K562 (cell line): Measurements from ENCODE around the gene CBX4. TPM values are rescaled to one million over a fixed set of nuclear protein-coding genes. Genes with fewer than 3 reads are reported as not detected.

Experiments used
- CHD2 ChIP-seq: IDR thresholded peaks from 2 replicates; pipeline ENCODE4 v1.6.1; 2011; ENCODE audit warnings: low read depth, low read length
- CREM ChIP-seq: IDR thresholded peaks from 2 replicates; pipeline ENCODE4 v1.6.1; 2014; ENCODE audit warnings: antibody characterized with exemption, low read depth
- ESRRB ChIP-seq: fragments of 250-450 bp; sonication (Bioruptor Pico); IDR thresholded peaks from 2 replicates; pipeline ENCODE4 v1.5.0; 2020; ENCODE audit warnings: mild to moderate bottlenecking, moderate library complexity, borderline replicate concordance
- FUS ChIP-seq: fragments of 200-400 bp; formaldehyde crosslinking; optimal IDR thresholded peaks from 2 replicates; pipeline ENCODE3; 2017; ENCODE audit warnings: low read depth, low read length
- HNRNPK ChIP-seq: fragments of 200-400 bp; formaldehyde crosslinking; IDR thresholded peaks from one replicate; pipeline ENCODE4 v1.6.1; 2018; ENCODE audit warnings: mild to moderate bottlenecking, low read depth, low read length; ENCODE audit not compliant: poor library complexity, severe bottlenecking
- KDM5B ChIP-seq: fragments of 200-600 bp; sonication (generic); IDR thresholded peaks from 2 replicates; pipeline ENCODE4 v1.6.1; 2012; ENCODE audit warnings: low read depth, mild to moderate bottlenecking, moderate library complexity, low read length, control low read depth, inconsistent platforms; ENCODE audit not compliant: insufficient replicate concordance
- RBFOX2 ChIP-seq: fragments of 200-400 bp; formaldehyde crosslinking; IDR thresholded peaks from 2 replicates; pipeline ENCODE4 v1.6.1; 2017; ENCODE audit warnings: low read depth, mild to moderate bottlenecking, low read length, moderate library complexity
- RUNX1 ChIP-seq: sonication (generic); IDR thresholded peaks from 2 replicates; pipeline ENCODE4 v1.6.1; 2016; ENCODE audit warnings: antibody characterized with exemption, low read depth
- SMARCA4 ChIP-seq: fragments of 450-650 bp; IDR thresholded peaks from 2 replicates; pipeline ENCODE4 v1.6.1; 2016
- ZNF184 ChIP-seq: sonication (generic); formaldehyde crosslinking; IDR thresholded peaks from 2 replicates; pipeline ENCODE4 v1.5.0; 2020; ENCODE audit warnings: missing genetic modification reagents
- ZNF589 ChIP-seq: fragments of 200-800 bp; sonication (Bioruptor generic); IDR thresholded peaks from 2 replicates; pipeline ENCODE4 v1.6.1; 2016; ENCODE audit warnings: low read depth, missing genetic modification characterization, missing compliant biosample characterization
- polyA plus RNA-seq, 8 experiments: library from polyadenylated mRNA; depleted of rRNA in 4 of 8; stranded (reverse) in 5 of 8; unstranded in 3 of 8; fragments of >200 nt; fragmentation: Nextera tagmentation in 2 of 8; fragmentation: Illumina TruSeq in 1 of 8; extraction: Ambion mirVana in 2 of 8; extraction: Trizol in 1 of 8; gene quantifications; 2 replicates each; pipeline versions ENCODE4 v1.2.1 to v1.2.3, GENCODE V29; 2011 to 2014; ENCODE audit warnings: inconsistent platforms in 1 of 8, missing spikeins in 1 of 8
- total RNA-seq, 7 experiments: library from RNA; depleted of rRNA in 6 of 7; stranded (reverse); fragments of >200 nt in 6 of 7; fragmentation: Illumina TruSeq in 2 of 7; extraction: Trizol in 2 of 7; gene quantifications; 2 replicates each; pipeline versions ENCODE4 v1.2.1 to v1.2.3, GENCODE V29; 2011 to 2021; ENCODE audit warnings: low replicate concordance in 1 of 7
- TF ChIP-seq, protein P1 (sequence below), 2 experiments: fragments of 450-650 bp; formaldehyde crosslinking in 1 of 2; IDR thresholded peaks; 2 replicates each; pipeline versions ENCODE4 v1.4.0 to v1.6.1; 2014 to 2020; ENCODE audit warnings: mild to moderate bottlenecking in 2 of 2, borderline replicate concordance in 1 of 2, low read depth in 1 of 2
- TF ChIP-seq, protein P2 (sequence below): fragments of 250-450 bp; sonication (Bioruptor Pico); IDR thresholded peaks from 2 replicates; pipeline ENCODE4 v1.5.0; 2021; ENCODE audit warnings: mild to moderate bottlenecking, moderate library complexity
- TF ChIP-seq, protein P3 (sequence below): fragments of 450-650 bp; formaldehyde crosslinking; conservative IDR thresholded peaks from 2 replicates; pipeline ENCODE4 v1.4.0; 2022; ENCODE audit warnings: mild to moderate bottlenecking, missing genetic modification characterization
- TF ChIP-seq, protein P4 (sequence below): sonication (generic); formaldehyde crosslinking; IDR thresholded peaks from 2 replicates; pipeline ENCODE4 v1.8.0; 2022; ENCODE audit warnings: mild to moderate bottlenecking, low read depth, missing genetic modification reagents

CBX4 gene
- total and polyA plus RNA-seq, 9 of the 15 experiments (the other 6 are each of a cell fraction or from before 2014, with no cell fraction given), result 0.98 to 50.5 (median 10.0) TPM

DNA sequence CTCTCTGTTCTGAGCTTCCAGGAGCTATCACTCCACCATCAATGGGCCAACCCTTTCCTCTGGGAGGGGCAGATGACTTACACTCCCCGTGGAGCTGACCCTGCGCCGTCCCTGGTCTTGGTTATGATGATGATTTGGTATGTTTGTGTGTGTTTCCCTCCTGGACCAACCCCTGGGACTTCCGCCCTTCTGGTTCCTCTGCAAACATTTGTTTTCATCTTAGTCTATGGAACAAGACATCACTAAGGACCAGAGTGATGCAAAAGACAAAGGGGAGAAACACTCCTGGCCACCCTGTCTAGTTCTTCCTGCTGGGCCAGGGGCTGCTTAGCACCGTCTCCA is 13.7 kb downstream of the CBX4 start (continued):
- TF ChIP-seq, protein P1, sequence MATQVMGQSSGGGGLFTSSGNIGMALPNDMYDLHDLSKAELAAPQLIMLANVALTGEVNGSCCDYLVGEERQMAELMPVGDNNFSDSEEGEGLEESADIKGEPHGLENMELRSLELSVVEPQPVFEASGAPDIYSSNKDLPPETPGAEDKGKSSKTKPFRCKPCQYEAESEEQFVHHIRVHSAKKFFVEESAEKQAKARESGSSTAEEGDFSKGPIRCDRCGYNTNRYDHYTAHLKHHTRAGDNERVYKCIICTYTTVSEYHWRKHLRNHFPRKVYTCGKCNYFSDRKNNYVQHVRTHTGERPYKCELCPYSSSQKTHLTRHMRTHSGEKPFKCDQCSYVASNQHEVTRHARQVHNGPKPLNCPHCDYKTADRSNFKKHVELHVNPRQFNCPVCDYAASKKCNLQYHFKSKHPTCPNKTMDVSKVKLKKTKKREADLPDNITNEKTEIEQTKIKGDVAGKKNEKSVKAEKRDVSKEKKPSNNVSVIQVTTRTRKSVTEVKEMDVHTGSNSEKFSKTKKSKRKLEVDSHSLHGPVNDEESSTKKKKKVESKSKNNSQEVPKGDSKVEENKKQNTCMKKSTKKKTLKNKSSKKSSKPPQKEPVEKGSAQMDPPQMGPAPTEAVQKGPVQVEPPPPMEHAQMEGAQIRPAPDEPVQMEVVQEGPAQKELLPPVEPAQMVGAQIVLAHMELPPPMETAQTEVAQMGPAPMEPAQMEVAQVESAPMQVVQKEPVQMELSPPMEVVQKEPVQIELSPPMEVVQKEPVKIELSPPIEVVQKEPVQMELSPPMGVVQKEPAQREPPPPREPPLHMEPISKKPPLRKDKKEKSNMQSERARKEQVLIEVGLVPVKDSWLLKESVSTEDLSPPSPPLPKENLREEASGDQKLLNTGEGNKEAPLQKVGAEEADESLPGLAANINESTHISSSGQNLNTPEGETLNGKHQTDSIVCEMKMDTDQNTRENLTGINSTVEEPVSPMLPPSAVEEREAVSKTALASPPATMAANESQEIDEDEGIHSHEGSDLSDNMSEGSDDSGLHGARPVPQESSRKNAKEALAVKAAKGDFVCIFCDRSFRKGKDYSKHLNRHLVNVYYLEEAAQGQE (IDR thresholded peaks at IDR 0.05; ENCODE audit: borderline replicate concordance), result no peak
- TF ChIP-seq, protein P1 (CRISPR knock-in tag; IDR thresholded peaks at IDR 0.05; ENCODE audit: low read depth), result no peak
- TF ChIP-seq FUS (no peak), RUNX1 (no peak), ZNF184 (CRISPR knock-in tag) (no peak), RBFOX2 (no peak), HNRNPK (no peak), ZNF589 (peak; percentile 56; the same call in 1 of the 2 replicates), ESRRB (CRISPR knock-in tag) (no peak), CREM (0 out of 2 replicates have a peak, but pooled peaks have one; percentile 1), SMARCA4 (no peak), CHD2 (no peak), KDM5B (no peak)
- TF ChIP-seq, protein P2, sequence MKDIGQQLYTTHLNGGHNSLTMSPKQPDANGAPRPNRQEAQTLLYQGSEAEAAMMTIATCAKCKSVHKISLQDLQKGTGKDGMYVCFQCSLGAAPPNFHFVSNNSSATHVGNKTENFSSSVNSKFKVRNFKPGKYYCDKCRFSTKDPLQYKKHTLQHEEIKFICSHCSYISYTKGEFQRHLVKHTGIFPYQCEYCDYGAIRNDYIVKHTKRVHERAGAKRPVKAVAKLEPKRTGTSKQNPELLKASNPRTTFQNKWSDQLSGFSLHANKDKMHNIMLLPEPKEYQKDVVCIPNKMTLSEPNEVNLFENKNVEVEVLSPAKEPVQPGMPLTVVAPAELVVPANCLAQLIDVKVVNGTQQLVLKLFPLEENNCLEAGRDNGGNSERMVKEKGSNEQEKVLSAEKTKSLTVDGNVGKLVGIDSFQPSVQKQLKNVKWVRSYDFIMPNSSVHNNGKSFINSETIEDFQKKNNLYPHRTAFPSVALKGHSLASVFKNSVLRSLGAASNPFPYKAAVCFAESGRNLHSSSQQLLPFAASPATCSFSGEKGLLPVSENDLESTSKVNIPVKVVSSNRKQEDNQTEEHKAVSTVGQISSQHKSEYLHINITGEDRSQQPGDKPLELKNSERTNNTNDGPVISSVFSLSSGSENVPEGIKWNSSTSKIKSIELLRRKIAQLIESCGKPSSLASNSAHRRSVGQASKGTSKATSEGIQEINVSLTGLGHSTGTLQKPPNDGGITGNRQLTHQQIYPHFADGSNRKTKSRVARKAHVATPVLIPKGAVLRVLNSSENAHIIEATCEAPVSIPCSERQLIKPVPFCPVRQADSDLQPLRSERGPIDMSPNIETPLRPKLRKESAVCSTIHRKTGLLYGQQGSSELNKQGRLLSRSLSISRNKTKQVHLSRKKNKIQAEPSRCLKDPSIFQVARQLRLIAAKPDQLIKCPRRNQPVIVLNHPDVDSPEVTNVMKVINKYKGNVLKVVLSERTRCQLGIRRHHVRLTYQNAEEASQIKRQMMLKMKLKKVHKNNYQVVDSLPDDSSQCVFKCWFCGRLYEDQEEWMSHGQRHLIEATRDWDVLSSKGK (CRISPR knock-in tag), result no peak
- TF ChIP-seq, protein P3, sequence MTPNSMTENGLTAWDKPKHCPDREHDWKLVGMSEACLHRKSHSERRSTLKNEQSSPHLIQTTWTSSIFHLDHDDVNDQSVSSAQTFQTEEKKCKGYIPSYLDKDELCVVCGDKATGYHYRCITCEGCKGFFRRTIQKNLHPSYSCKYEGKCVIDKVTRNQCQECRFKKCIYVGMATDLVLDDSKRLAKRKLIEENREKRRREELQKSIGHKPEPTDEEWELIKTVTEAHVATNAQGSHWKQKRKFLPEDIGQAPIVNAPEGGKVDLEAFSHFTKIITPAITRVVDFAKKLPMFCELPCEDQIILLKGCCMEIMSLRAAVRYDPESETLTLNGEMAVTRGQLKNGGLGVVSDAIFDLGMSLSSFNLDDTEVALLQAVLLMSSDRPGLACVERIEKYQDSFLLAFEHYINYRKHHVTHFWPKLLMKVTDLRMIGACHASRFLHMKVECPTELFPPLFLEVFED, result no peak
- TF ChIP-seq, protein P4, sequence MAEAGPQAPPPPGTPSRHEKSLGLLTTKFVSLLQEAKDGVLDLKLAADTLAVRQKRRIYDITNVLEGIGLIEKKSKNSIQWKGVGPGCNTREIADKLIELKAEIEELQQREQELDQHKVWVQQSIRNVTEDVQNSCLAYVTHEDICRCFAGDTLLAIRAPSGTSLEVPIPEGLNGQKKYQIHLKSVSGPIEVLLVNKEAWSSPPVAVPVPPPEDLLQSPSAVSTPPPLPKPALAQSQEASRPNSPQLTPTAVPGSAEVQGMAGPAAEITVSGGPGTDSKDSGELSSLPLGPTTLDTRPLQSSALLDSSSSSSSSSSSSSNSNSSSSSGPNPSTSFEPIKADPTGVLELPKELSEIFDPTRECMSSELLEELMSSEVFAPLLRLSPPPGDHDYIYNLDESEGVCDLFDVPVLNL (CRISPR knock-in tag), result no peak
